DMS53 treated with DMSO at 0.1 percent for 48 hours (cell line): ENCODE results near the gene KRTAP10-4.
"Not testable (repeated sequence)": the region's sequence is repeated elsewhere in the genome, so short reads cannot be mapped to it uniquely, and the experiment has no call there.

ENCODE experiments used
- DNase-seq: peaks from one replicate; lab custom pipeline; 2025; ENCODE audit not compliant: unreplicated experiment; lab: John Stamatoyannopoulos, UW

Gene KRTAP10-4

DNA sequence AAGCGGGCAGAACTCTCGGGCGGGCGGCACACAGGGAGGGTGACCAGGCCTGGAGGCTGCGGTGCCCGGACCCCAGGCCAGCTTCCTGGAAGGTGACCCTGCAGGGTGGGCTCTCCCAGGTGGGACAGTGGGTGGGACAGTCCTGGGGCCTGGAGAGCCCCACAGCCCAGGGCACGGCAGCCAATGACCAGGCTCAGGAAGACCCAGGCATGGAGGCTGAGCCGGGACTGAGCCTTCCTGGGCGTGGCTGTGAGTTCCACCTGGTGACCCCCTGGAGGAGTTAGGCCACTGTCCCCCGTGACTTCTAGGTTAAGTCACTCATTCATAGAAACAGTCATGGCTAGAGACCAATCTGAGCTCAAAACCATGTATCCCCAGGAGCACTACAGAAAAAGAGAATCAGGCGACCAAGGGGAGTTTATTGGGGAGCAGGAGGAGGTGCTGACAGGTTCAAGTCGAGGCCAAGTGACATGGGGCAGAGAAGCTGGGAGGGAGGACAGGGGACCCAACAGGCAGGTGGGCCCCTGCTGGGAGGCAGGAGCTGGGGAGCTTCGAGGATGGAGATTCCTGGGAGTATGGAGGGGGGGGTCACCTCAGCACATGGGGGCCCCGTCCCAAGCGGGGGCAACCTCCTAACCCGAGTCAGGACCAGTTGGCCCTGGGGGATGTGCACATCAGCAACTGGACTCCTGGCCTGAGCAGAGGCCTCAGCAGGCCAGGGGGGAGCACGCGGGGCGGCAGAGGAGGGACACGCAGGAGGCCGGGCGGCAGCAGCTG, 5.7 kb downstream of the KRTAP10-4 start:
- no peak for DNase-seq

DNA sequence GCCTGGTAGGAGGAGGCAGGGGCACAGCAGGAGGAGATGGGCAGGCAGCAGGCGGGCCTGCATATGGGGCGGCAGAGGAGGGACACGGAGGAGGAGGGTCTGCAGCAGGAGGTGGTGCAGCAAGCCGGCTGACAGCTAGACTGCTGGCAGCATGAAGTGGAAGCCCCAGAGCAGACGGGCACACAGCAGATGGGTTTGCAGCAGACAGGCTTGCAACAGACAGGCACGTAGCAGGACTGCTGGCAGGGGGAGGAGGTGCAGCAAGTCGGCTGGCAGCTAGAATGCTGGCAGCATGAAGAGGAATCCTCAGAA, 6.3 kb downstream of the KRTAP10-4 start:
- DNase-seq, result no peak

DNA sequence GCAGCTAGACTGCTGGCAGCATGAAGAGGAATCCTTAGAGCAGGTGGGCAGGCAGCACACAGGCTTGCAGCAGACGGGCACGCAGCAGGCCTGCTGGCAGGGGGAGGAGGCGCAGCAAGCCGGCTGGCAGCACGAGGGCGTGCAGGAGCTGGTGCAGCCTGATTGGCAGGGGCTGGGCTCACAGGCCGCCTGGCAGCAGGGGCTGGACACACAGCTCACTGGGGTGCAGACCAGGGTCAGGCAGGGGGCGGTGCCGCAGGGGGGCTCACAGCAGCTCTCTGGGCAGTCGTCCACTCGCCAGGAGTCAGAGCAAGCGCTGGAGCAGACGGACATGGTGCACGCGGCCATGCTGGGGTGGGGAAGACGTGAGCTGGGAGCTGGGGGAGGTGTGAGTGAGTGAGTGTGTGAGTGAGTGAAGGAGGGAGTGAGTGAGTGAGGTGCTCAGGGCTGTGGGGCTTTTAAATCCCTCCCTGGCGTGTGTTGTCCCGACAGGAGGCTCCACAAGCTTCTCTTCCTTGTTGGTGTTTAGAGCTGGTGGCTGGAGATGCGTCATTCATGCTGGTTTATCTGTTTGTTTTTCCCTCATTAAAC, 6.8 kb downstream of the KRTAP10-4 start, which contains the start of gene KRTAP10-5:
TSS of gene KRTAP10-5 (minus strand) at position 374 of the 591 bp plus-strand sequence. CDS start at position 348, 26 bp downstream.
- DNase-seq, result peak; percentile 29

DNA sequence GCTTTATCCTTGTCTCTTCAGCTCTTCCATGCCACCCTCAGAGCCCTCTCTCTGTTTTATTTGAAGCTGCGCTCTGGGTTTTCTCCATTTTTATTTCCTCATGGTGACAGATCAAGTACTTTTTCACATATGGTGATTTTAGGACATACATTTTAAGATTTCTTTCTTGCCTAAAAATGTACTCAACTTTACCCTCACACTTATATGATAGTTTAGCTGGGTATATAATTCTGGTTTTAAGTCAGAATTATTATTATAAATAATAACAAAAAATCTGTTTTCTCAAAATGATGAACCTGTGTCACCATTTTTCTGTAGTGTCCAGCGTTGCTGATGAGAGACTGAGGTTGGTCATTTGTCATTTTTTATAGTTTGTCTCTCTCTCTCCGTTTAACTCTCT, 7.6 kb downstream of the KRTAP10-4 start:
- DNase-seq, result no peak

DNA sequence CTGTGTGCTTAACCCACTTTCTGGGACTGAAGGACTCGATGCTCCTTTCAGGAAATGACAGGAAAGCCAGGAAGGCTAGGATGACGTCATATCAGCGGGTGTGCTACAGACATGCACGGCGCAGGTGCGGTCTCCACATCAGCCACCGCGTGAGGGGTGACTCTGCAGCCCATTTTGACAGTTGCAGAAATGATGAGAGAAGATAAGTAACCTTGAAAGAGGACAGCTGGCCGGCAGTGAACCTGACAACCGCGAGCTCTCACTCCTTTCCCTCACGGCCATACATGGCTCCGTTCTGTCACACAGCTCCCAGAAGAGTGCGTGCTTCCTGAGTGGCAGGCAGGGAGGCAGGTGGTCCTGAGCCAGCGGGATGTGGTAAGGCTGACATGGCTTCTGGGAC, 8.5 kb downstream of the KRTAP10-4 start:
- no peak for DNase-seq

DNA sequence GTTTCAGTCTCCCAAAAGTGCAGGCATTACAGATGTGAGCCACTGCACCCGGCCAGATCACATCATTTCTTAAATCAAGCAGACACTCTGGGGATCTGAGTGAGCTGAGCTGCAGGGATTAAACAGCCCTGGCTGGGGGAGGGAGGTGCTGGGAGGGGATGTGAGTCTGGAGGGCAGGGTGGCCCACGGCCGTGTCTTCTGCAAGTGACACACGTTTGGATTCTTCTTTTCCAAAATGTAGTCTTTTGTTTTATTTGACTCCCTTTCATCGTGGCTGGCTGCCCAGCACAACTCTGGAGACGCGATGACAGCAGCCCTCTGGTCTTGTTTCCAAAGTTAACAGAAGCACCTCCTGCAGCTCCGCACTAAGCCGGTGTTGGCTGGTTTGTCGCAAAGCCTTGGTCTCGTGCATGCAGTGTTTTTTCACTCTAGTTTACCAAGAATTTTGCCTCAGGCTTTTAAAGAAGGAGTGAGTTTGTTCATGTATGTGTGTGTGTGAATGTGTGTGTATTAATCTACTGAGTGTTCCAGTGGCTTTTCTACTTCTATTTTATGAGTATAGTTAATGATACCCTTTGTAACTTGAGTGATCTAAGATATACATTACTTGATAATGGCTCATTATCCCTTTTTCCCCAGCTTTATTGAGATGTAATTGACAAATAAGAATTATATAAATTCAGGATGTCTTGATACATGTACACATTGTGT, 9.7 kb downstream of the KRTAP10-4 start:
- no peak for DNase-seq

DNA sequence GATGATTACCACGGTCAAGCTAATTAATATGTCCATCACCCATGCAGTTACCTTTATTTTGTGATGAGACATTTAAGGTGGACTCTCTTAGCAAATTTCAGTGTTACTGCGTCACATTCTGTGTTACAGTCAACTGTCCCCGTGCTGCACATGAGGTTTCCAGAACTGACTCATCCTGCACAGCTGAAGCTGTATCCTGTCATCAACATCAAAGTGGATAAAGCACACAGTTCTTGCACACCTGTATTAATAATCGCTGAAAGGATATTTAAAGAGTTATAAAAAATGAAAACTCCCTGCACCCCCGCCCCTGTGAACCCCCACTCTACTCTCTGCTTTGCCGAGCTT, 10.2 kb downstream of the KRTAP10-4 start:
- no peak for DNase-seq

DNA sequence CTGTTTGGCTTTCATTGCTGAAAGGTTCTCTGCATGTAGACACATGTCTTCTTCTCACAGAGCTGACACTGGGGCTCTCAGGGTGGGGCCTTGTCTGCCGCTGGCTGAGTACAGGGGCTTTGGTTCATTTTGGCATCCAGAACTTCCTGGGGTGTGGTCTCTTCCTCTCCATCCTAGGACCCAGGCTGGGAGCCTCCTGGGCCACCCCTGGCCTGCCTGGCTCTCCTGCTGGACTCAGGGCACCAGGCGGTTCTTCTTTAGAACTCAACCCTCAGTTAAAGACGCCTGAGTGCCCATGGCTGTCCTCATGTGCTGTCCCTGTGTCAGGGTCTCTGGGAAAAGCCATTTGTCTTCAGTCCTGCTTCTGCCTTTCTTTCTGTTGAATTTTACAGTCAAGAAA, 12.4 kb downstream of the KRTAP10-4 start:
- DNase-seq, result no peak

DNA sequence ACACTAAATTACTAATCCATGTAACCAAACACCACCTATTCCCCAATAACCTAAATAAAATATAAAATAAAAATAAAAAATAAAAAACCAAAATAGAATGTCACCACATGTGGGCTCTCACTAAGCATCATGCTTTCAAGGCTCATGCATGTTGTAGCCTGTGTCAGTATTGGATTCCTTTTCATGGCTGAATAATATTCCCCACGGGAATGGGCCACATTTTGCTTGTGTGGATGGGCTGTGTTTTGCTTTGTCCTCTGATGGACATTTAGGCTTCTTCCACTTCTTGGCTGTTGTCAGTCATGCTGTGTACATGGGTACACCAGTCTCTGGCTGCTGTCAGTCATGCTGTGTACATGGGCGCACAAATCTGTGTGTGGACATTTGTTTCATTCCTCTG, 15.6 kb downstream of the KRTAP10-4 start:
- no peak for DNase-seq

DNA sequence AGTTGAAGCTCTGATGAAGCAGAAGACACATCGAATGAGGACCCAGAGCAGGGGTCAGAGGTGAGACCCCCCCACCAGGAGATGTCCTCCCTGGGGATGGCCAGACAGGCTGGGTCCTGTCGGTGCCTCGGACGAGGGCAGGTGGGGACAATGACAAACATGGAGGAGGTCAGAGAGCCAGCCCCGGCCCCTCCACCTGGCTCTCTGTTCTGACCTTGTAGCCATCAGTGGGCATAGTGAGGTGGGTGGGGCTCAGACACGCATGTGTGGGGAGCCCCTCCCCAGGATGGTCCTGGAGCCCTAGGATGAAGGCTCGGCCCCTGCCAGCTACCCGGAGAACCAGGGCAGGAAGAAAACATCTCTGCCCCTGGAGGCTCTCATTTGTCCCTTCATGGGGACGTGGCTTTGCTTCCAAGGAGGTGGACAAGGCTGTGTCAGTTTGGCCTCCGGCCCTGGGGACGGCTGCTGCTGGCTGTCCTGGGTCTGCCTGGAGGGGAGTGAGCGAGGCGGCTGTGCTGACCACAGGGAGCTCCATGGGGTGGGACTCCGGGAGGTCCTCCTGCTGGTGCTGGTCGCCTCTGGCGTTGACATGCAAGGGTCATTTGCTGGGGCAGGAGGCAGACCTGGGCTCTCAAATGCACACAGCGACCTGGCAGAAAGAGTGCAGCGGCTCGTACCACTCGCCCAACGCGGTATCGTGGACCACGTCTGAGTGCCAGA, 16.2 kb downstream of the KRTAP10-4 start:
- no peak for DNase-seq

DNA sequence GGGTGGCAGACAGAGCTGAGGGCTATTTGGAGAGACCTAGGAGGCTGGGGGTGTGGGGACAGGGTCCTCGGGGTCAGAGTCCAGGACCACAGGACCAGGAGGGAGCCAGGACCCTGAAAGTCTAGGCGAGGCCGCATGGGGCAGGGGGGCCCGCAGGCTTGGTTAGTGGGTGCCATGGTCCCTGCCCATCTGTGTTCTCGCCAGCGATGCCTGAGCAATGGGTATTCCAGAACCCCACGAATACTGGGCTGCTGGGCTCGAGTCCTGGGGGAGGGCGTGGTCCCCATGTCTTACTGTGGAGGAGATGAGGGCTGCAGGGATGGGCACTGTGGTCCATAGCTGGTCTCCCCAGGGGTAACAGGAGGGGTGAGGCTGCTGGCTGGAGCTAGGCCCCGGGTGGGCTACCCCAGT, 16.8 kb downstream of the KRTAP10-4 start:
- no peak for DNase-seq

DNA sequence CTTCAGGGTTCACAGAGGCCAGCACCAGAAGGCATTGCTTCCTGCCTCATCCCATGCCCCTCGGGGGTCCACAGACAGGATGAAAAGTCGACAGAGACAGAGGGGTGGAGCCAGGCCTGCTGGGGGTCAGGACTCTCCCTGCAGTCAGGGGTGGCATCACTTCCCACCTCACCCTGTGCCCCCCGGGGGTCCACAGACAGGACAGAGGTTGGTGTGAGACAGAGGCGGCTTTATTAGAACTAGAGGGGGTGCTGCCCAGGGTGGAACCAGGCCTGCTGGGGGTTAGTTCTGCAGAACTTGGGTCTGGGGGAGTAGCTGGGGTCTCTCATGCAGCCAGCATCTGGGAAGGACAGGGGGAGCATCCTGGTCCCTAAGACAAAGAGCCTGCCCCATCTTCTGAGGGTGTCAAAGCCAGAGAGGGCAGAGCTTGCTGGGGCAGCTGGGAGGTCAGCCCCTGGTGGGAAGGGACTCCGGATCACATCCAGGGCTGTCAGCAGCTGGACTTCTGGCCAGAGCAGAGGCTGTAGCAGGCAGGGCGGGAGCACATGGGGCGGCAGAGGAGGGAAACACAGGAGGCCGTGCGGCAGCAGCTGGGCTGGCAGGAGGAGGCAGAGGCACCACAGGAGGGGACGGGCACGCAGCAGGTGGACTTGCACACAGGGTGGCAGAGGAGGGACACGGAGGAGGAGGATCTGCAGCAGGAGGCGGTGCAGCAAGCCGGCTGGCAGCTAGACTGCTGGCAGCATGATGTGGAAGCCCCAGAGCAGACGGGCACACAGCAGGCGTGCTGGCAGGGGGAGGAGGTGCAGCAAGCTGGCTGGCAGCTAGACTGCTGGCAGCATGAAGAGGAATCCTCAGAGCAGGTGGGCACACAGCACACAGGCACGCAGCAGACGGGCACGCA, 17.6 kb downstream of the KRTAP10-4 start:
- not testable (repeated sequence) for DNase-seq

DNA sequence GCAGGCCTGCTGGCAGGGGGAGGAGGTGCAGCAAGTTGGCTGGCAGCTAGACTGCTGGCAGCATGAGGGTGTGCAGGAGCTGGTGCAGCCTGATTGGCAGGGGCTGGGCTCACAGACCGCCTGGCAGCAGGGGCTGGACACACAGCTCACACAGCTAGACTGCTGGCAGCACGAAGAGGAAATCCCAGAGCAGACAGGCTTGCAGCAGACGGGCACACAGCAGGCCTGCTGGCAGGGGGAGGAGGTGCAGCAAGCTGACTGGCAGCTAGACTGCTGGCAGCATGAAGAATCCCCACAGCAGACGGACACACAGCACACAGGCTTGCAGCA, 18.2 kb downstream of the KRTAP10-4 start:
- DNase-seq, result not testable (repeated sequence)

DNA sequence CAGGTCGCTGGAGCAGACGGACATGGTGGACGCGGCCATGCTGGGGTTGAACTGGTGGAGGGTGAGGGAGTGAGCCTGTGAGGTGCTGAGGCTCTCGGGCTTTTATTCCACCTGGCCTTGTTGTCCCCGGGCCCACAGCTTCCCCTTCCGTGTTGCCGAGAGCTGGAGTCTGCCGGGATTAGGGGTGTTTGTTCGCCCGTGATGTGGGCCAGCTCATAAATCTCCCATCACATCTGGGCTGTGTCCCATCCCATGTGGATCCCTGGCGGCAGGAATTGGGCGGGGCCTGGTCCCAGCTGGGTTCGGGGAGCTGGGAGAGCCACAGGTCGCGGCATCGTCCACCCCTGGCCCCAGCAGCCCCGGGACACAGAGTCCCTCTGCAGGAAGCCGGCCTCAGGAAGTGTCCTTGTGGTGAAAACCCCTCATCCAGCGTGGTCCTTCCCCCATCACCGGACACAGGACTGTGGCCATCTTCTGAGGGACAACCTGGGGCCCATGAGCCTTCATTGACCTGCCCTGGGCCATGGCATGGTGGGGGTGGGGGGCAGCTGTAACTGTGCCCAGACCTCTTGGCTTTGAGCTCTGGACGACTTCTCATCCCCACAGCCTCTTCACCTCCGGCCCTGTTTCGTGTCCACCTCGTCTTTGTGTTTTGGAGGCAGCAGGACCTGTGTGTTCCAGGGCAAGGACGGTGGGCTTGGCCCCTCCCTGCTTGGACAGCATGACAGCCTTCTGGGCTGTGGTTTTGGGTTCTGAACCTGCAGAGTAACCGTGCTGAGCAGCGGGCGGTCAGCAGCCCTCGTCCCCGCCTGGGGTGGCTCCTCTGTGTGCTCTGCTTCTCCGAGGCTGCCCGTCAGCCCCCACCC, 19.1 kb downstream of the KRTAP10-4 start, which contains the start of gene KRTAP10-6:
TSS of gene KRTAP10-6 (minus strand) at position 60 of the 866 bp plus-strand sequence. CDS start at position 39, 21 bp downstream.
- DNase-seq, result no peak

DNA sequence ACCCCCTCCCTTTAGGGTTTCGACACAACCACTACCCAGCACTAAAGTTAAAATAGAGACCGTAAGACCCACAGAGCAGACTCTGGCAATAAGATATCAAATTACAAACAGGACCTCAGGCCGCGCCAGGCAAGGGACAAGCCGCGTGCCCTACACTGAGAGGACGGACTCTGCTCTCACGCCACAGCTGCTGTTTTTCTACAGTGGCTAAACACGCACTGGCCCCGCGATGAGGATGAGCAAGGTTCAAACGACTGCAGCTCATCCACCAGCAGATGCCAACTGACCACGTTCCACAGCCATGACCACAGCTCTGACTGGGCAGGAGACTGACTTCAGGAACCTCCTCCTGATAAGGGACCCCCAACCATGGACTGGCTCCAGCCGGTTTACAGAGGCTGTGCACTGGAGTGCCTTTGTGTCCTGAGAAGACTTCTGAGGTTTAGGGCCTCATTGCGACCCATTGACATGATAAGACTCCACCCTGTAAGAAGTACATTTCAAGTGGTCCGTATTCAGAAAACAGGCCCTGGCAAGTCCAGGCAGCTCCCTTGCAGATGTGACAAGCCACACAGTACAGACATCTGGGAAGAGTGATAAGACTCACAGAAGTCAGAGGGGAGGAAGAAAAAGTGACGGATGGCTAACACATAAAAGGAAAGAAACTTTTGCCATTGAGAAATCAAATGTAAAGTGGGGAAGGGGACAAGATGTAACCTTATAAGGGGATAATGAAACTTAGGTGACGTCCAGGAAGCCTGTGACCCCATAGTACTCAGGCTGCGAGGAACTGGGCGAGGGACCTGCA, 20.3 kb downstream of the KRTAP10-4 start:
- no peak for DNase-seq

DNA sequence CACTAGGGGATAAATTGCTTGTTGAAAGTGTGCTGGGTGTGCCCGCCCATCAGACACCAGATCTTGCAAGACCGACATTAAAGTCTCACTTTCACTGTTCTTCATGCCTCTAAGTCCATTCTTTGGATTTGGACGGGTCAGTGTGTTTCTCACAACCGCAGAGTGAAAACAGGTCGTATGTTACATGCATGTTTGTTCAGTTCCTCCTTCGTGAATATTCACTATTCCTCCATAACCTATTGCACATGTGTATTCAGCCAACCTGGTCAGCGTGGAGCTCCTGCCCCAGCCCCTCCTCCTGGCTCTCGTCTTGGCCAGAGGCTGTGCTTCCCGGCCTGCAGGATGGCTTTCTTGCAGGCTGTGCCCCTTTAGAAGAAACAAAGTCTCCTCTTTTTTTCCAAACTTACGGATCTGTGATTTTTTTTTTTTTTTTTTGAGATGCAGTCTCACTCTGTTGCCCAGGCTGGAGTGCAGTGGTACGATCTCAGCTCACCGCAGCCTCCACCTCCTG, 20.9 kb downstream of the KRTAP10-4 start:
- no peak for DNase-seq

DNA sequence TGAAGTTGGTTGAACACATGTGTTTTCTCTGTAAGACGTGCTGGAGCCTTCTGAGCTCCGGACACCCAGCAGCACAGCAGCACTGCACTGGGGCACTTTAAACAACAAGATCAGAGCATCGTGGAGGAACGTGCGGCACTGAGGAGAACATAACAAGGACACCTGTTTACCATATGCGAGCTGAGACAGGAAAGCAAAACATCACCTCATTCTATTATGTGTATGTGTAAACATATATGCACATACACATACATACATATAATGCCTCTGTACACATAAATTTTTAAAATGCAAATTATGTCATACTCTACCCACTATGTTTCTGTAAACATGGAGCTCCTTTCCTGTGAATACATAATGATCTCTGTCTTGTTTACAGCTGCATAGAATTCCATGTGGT, 22.0 kb downstream of the KRTAP10-4 start:
- no peak for DNase-seq

DNA sequence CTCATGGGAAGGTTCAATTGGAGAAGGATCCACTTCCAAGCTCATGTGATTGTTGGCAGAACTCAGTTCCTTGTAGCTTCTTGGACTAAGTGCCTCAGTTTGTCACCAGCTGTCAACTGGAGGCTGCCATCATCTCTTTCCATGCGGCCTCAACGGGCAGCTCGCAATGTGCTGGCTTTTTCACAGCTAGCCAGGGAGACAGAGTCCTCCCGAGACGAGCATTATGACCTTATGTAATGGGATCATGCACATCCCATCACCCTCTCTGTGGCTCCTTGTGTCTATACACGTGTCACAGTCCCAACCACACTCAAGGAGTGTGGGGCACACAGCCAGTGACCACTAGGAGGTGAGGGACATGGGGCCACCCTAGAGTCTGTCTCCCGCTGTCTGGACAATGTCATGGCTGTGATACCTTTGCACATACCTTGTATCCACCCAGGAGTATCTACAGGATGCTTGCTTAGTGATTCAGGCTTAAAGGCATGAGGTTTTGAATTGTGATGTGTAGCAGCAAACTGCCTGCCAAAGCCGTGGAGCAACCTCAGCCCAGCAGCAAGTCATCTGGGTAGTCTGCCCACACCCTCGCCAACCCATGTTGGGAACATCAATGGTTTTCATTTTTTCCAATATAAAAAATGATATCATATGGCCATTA, 22.7 kb downstream of the KRTAP10-4 start:
- no peak for DNase-seq
